ENCODE measurements around the gene ITK.
"Not testable (repeated sequence)": the region's sequence is repeated elsewhere in the genome, so short reads cannot be mapped to it uniquely, and the experiment has no call there.

The ITK gene

GRCh38 chr5:157168286-157168685, 12.4 kb upstream of the ITK start:
- DNase-seq, result no peak

- DNase-seq, result no peak
Measured at GRCh38 chr5:157172403-157172802, 8.2 kb upstream of the ITK start.

GRCh38 chr5:157175071-157175612, 5.5 kb upstream of the ITK start:
- DNase-seq, result no peak

- DNase-seq, result no peak
Measured at GRCh38 chr5:157177953-157178352, 2.7 kb upstream of the ITK start.

GRCh38 chr5:157178966-157179365, 1.7 kb upstream of the ITK start:
- DNase-seq, result no peak

GRCh38 chr5:157182143-157182757, 1.6 kb downstream of the ITK start:
- no peak for DNase-seq

- DNase-seq, result no peak
Measured at GRCh38 chr5:157184117-157184670, 3.6 kb downstream of the ITK start.

- not testable (repeated sequence) for DNase-seq
Measured at GRCh38 chr5:157185122-157185521, 4.5 kb downstream of the ITK start.

- no peak for DNase-seq
Measured at GRCh38 chr5:157186309-157187045, 5.8 kb downstream of the ITK start.

GRCh38 chr5:157187046-157187754, 6.6 kb downstream of the ITK start:
- no peak for DNase-seq

GRCh38 chr5:157188270-157188669, 7.6 kb downstream of the ITK start:
- no peak for DNase-seq

GRCh38 chr5:157189223-157189622, 8.6 kb downstream of the ITK start:
- DNase-seq, result no peak

GRCh38 chr5:157193699-157194424, 13.2 kb downstream of the ITK start:
- no peak for DNase-seq

- DNase-seq, result no peak
Measured at GRCh38 chr5:157196045-157196444, 15.4 kb downstream of the ITK start.

- DNase-seq, result no peak
Measured at GRCh38 chr5:157197086-157197485, 16.4 kb downstream of the ITK start.

GRCh38 chr5:157198277-157198986, 17.8 kb downstream of the ITK start:
- DNase-seq, result no peak

GRCh38 chr5:157201857-157202256, 21.2 kb downstream of the ITK start:
- DNase-seq, result no peak

GRCh38 chr5:157203417-157203816, 22.8 kb downstream of the ITK start:
- DNase-seq, result no peak

GRCh38 chr5:157204765-157205164, 24.1 kb downstream of the ITK start:
- DNase-seq, result no peak

- no peak for DNase-seq
Measured at GRCh38 chr5:157205708-157206107, 25.1 kb downstream of the ITK start.

- DNase-seq, result not testable (repeated sequence)
Measured at GRCh38 chr5:157210652-157211051, 30.0 kb downstream of the ITK start.

- no peak for DNase-seq
Measured at GRCh38 chr5:157212307-157212706, 31.7 kb downstream of the ITK start.
